GM12878 (cell line): Measurements from ENCODE around the gene METTL1. TPM values are rescaled to one million over a fixed set of nuclear protein-coding genes. Genes with fewer than 3 reads are reported as not detected.
A peak's percentile ranks its signal among the peaks of the same experiment; 100 is the strongest.

Experiments used
- ATF2 ChIP-seq: IDR thresholded peaks from 2 replicates; pipeline ENCODE4 v1.6.1; 2012; ENCODE audit warnings: low read length, inconsistent platforms
- BRCA1 ChIP-seq: IDR thresholded peaks from 2 replicates; pipeline ENCODE4 v1.6.1; 2011; ENCODE audit warnings: low read depth, low read length, improper control_type of control experiment
- CREB1 ChIP-seq: IDR thresholded peaks from 2 replicates; pipeline ENCODE4 v1.6.1; 2012; ENCODE audit warnings: low read depth, mild to moderate bottlenecking, inconsistent platforms
- DPF2 ChIP-seq: fragments of 450-650 bp; IDR thresholded peaks from 2 replicates; pipeline ENCODE4 v1.6.1; 2017; ENCODE audit warnings: mild to moderate bottlenecking
- ELK1 ChIP-seq: IDR thresholded peaks from 2 replicates; pipeline ENCODE4 v1.6.1; 2012; ENCODE audit warnings: low read depth, low read length, improper control_type of control experiment
- IRF4 ChIP-seq: IDR thresholded peaks from 2 replicates; pipeline ENCODE4 v1.6.1; 2011; ENCODE audit warnings: low read depth, low read length
- KAT2A ChIP-seq: conservative IDR thresholded peaks from 2 replicates; pipeline ENCODE4 v1.6.1; 2011; ENCODE audit warnings: low read depth, low read length; ENCODE audit not compliant: control insufficient read depth
- KDM1A ChIP-seq: fragments of 200-600 bp; sonication (generic); IDR thresholded peaks from 2 replicates; pipeline ENCODE4 v1.6.1; 2016; ENCODE audit warnings: borderline replicate concordance
- MEF2B ChIP-seq: fragments of 450-650 bp; IDR thresholded peaks from 2 replicates; pipeline ENCODE4 v1.6.1; 2018; ENCODE audit warnings: mild to moderate bottlenecking, moderate library complexity; ENCODE audit not compliant: partially characterized antibody, poor library complexity, severe bottlenecking
- MTA3 ChIP-seq: IDR thresholded peaks from 2 replicates; pipeline ENCODE4 v1.6.1; 2012; ENCODE audit warnings: low read length, inconsistent platforms, borderline replicate concordance
- MXI1 ChIP-seq: fragments of 150-350 bp; IDR thresholded peaks from 2 replicates; pipeline ENCODE4 v1.6.1; 2011; ENCODE audit warnings: low read depth, mild to moderate bottlenecking, inconsistent platforms, low read length, improper control_type of control experiment
- NBN ChIP-seq: fragments of 450-650 bp; IDR thresholded peaks from 2 replicates; pipeline ENCODE4 v1.6.1; 2016
- NFYA ChIP-seq: IDR thresholded peaks from 2 replicates; pipeline ENCODE4 v1.6.1; 2011; ENCODE audit warnings: low read depth, mild to moderate bottlenecking, low read length, improper control_type of control experiment, borderline replicate concordance
- NFYB ChIP-seq: IDR thresholded peaks from 2 replicates; pipeline ENCODE4 v1.6.1; 2011; ENCODE audit warnings: low read depth, mild to moderate bottlenecking, low read length, improper control_type of control experiment, moderate library complexity; ENCODE audit not compliant: insufficient read depth
- NKRF ChIP-seq: fragments of 450-650 bp; conservative IDR thresholded peaks from 2 replicates; pipeline ENCODE4 v1.6.1; 2017; ENCODE audit warnings: mild to moderate bottlenecking, moderate library complexity
- NR2F1 ChIP-seq: fragments of 450-650 bp; conservative IDR thresholded peaks from 2 replicates; pipeline ENCODE4 v1.6.1; 2017; ENCODE audit warnings: mild to moderate bottlenecking
- PAX5 ChIP-seq: IDR thresholded peaks from 2 replicates; pipeline ENCODE4 v1.6.1; 2011; ENCODE audit warnings: low read depth, low read length, borderline replicate concordance
- POU2F2 ChIP-seq: IDR thresholded peaks from 3 replicates; pipeline ENCODE4 v1.6.1; 2011; ENCODE audit warnings: low read depth, mild to moderate bottlenecking, low read length, borderline replicate concordance
- RELA ChIP-seq: fragments of 450-650 bp; IDR thresholded peaks from 2 replicates; pipeline ENCODE4 v1.8.0; 2014; ENCODE audit warnings: borderline replicate concordance; ENCODE audit not compliant: partially characterized antibody
- RUNX3 ChIP-seq: IDR thresholded peaks from 2 replicates; pipeline ENCODE4 v1.6.1; 2012; ENCODE audit warnings: low read length, inconsistent platforms
- SIN3A ChIP-seq: IDR thresholded peaks from 2 replicates; pipeline ENCODE4 v1.6.1; 2012; ENCODE audit warnings: low read depth, low read length, improper control_type of control experiment
- SREBF2 ChIP-seq: IDR thresholded peaks from 2 replicates; pipeline ENCODE4 v1.6.1; 2012; ENCODE audit warnings: mild to moderate bottlenecking, low read length
- SUPT20H ChIP-seq: IDR thresholded peaks from 2 replicates; pipeline ENCODE4 v1.6.1; 2011; ENCODE audit warnings: low read depth, mild to moderate bottlenecking, low read length, moderate library complexity, borderline replicate concordance; ENCODE audit not compliant: control insufficient read depth
- TCF12 ChIP-seq: IDR thresholded peaks from 2 replicates; pipeline ENCODE4 v1.6.1; 2011; ENCODE audit warnings: low read depth, mild to moderate bottlenecking, low read length
- ZNF217 ChIP-seq: fragments of 450-650 bp; IDR thresholded peaks from 2 replicates; pipeline ENCODE4 v1.6.1; 2017; ENCODE audit warnings: antibody characterized with exemption, mild to moderate bottlenecking
- polyA plus RNA-seq, 11 experiments: library from polyadenylated mRNA; depleted of rRNA in 4 of 11; unstranded in 6 of 11; stranded (reverse) in 5 of 11; fragments of >200 nt; fragmentation: Nextera tagmentation in 4 of 11; fragmentation: Illumina TruSeq in 1 of 11; extraction: Ambion mirVana in 4 of 11; extraction: Trizol in 1 of 11; gene quantifications; 1 replicate in 1 of 11; 2 replicates in 10 of 11; pipeline versions ENCODE4 v1.2.1 to v1.2.3, GENCODE V29; 2011 to 2016; ENCODE audit warnings: inconsistent platforms in 2 of 11, missing spikeins in 2 of 11, low read depth in 1 of 11
- total RNA-seq, 4 experiments: library from RNA; depleted of rRNA in 3 of 4; stranded (reverse); fragments of >200 nt in 3 of 4; fragmentation: Illumina TruSeq in 1 of 4; extraction: Trizol in 1 of 4; gene quantifications; 2 replicates each; pipeline versions ENCODE4 v1.2.1 to v1.2.3, GENCODE V29; 2013 to 2021

The METTL1 gene
- total and polyA plus RNA-seq, 10 of the 15 experiments (the other 5 are each of a cell fraction or from before 2014, with no cell fraction given), result 11.3 to 44.3 (median 30.6) TPM

- TF ChIP-seq ATF2, result no peak
- 0 out of 2 replicates have a peak, but pooled peaks have one; percentile 21 for TF ChIP-seq IRF4
- TF ChIP-seq MTA3, result no peak
- no peak for TF ChIP-seq NR2F1
- no peak for TF ChIP-seq KDM1A
- TF ChIP-seq MXI1, result peak; percentile 33; the same call in 1 of the 2 replicates
- TF ChIP-seq CREB1, result peak; percentile 60; the same call in 1 of the 2 replicates
- TF ChIP-seq SUPT20H, result no peak
- peak; percentile 29; the same call in 1 of the 2 replicates for TF ChIP-seq NBN
- TF ChIP-seq PAX5, result 0 out of 2 replicates have a peak, but pooled peaks have one; percentile 4
- no peak for TF ChIP-seq ELK1
- TF ChIP-seq KAT2A, result no peak
- no peak for TF ChIP-seq NKRF
- no peak for TF ChIP-seq MEF2B
- no peak for TF ChIP-seq NFYB
- 0 out of 2 replicates have a peak, but pooled peaks have one; percentile 31 for TF ChIP-seq ZNF217
- TF ChIP-seq NFYA, result no peak
- no peak for TF ChIP-seq SIN3A
- no peak for TF ChIP-seq TCF12
- TF ChIP-seq POU2F2, result no peak; the same call in 2 of the 3 replicates
- no peak for TF ChIP-seq BRCA1
- TF ChIP-seq RELA, result no peak
- TF ChIP-seq DPF2, result no peak
- peak; percentile 53 for TF ChIP-seq RUNX3
- TF ChIP-seq SREBF2, result no peak
Observed at GRCh38 chr12:57741844-57742738, 29.8 kb downstream of the METTL1 start (continued).
